ES-I3 (cell line): ENCODE results near the gene PTCH2.
"Not testable (repeated sequence)": the region's sequence is repeated elsewhere in the genome, so short reads cannot be mapped to it uniquely, and the experiment has no call there.

Experiments used
- H3K36me3 ChIP-seq: 2 replicates; pipeline ENCODE4 v1.6.1; 2013; ENCODE audit warnings: mild to moderate bottlenecking, low read length, control low read depth, moderate library complexity; ENCODE audit not compliant: insufficient read depth
- H3K4me1 ChIP-seq: 2 replicates; pipeline ENCODE4 v1.6.1; 2013; ENCODE audit warnings: mild to moderate bottlenecking, control low read depth, low read length; ENCODE audit not compliant: insufficient read depth
- H3K9ac ChIP-seq: 2 replicates; pipeline ENCODE4 v1.6.1; 2013; ENCODE audit warnings: low read depth, mild to moderate bottlenecking, low read length, moderate library complexity
- H3K9me3 ChIP-seq: 2 replicates; pipeline ENCODE4 v1.6.1; 2013; ENCODE audit warnings: mild to moderate bottlenecking, low read length, moderate library complexity; ENCODE audit not compliant: control insufficient read depth, insufficient read depth

PTCH2 gene

DNA sequence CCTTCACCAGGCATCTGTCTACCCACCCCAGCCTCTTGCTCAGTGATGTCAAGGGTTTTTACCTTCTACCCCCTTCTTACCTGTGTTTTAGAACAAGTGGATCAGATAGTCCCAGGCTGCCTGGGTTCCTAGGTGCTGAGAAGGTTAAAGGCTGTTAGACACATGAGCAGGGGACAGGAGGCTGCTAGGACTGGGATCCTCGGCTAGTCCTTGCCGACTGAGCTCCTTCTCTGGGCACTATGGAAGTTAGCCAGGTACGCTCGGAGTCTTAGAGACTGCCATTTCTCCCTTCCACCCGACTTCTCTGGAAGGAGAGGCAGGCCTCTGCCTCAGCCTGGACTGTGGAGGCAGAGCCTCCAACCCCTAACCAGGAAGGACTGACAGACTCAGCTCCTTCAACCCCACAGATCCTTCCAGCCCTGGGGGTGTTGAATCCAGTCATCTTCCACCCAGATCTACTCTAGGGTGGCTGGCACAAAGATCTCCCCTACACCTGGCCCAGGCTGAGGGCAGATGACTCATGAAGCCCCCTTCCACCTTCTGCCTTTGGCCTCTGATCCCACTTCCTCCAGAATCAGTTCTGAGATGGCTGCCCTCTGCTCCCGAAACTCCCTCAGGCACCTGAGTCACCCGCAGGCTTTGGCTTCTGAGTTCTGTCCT, 36.2 kb downstream of the PTCH2 start, which contains the start of gene DYNLT4:
TSS of gene DYNLT4 (minus strand) at position 648 of the 660 bp plus-strand sequence. CDS start 683 bp downstream, outside the sequence.
- Histone ChIP-seq H3K36me3 (peaks cover 19% of the 10 kb centered on the region), H3K4me1 (peaks cover 47% of the 10 kb centered on the region), H3K9me3 (no peaks in the 10 kb centered on the region), H3K9ac (peak within 1 kb of the TSS; percentile 39)

DNA sequence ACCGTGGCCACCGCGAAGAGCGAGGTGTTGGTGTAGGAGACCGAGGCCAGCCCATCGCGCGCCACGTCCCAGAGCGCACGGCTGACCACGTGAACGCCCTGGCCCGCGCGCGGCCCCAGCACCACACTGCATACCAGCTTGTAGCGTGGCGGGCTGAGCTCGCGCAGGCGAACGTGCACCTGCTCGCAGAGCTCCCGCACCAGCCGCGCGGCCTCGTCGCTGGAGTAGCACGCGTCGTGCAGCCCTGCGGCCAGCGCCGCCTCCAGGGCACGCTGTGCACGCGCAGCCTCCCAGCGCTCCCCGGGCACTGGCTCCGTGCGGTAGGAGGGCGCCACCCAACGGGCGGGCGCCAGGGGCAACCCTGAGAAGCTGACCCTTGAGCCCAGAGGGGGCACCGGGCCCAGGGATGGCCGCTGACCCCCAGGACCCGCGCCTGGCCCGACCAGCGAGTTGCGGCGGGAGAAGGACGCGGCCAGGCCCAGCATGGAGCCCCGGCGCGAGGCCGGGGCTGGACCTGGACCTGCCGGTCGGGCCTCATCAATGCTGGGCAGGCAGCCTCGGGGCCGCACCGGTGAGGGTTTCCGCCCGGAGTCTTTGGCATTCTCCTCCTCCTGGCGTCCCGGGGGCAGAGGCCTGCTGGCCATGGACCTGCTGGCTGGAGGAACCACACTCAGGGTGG, 36.9 kb downstream of the PTCH2 start:
- Histone ChIP-seq H3K36me3 (peaks cover 19% of the 10 kb centered on the region), H3K4me1 (peaks cover 41% of the 10 kb centered on the region), H3K9ac (peak overlapping the region; percentile 23; the same call in 1 of the 2 replicates), H3K9me3 (no peaks in the 10 kb centered on the region)

DNA sequence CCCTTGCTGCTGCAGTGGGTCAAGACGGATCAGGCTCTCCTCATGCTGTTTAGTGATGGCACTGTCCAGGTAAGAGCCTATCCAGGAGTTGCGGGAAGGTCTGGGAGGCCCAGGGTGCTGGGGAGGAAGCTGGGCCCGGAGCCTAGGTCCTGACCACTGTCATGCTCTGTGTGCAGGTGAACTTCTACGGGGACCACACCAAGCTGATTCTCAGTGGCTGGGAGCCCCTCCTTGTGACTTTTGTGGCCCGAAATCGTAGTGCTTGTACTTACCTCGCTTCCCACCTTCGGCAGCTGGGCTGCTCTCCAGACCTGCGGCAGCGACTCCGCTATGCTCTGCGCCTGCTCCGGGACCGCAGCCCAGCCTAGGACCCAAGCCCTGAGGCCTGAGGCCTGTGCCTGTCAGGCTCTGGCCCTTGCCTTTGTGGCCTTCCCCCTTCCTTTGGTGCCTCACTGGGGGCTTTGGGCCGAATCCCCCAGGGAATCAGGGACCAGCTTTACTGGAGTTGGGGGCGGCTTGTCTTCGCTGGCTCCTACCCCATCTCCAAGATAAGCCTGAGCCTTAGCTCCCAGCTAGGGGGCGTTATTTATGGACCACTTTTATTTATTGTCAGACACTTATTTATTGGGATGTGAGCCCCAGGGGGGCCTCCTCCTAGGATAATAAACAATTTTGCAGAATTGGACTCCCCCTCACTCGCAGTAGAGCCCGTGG, 37.6 kb downstream of the PTCH2 start:
- Histone ChIP-seq H3K4me1 (peaks cover 40% of the 10 kb centered on the region), H3K36me3 (peaks cover 19% of the 10 kb centered on the region), H3K9ac (no peak overlapping the region), H3K9me3 (no peaks in the 10 kb centered on the region)

- no peaks in the 10 kb centered on the region for H3K9me3 ChIP-seq
- no peak overlapping the region for H3K9ac ChIP-seq
- H3K36me3 ChIP-seq, result peaks cover 19% of the 10 kb centered on the region
- H3K4me1 ChIP-seq, result peaks cover 31% of the 10 kb centered on the region
These were observed 39.5 kb downstream of the PTCH2 start for GRCh38 chr1:44803312-44804095.

DNA sequence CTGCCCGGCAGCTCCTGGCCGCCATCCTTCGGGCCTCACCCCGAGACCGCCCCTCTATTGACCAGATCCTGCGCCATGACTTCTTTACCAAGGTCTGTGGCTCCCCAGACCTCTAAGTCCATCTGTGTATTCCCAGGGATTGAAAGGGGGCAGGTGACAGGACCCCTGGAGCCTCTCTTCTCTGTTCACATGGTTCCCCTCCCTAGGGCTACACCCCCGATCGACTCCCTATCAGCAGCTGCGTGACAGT, 40.1 kb downstream of the PTCH2 start:
- peaks cover 28% of the 10 kb centered on the region for H3K4me1 ChIP-seq
- no peak overlapping the region for H3K9ac ChIP-seq
- no peaks in the 10 kb centered on the region for H3K9me3 ChIP-seq
- H3K36me3 ChIP-seq, result peaks cover 19% of the 10 kb centered on the region

DNA sequence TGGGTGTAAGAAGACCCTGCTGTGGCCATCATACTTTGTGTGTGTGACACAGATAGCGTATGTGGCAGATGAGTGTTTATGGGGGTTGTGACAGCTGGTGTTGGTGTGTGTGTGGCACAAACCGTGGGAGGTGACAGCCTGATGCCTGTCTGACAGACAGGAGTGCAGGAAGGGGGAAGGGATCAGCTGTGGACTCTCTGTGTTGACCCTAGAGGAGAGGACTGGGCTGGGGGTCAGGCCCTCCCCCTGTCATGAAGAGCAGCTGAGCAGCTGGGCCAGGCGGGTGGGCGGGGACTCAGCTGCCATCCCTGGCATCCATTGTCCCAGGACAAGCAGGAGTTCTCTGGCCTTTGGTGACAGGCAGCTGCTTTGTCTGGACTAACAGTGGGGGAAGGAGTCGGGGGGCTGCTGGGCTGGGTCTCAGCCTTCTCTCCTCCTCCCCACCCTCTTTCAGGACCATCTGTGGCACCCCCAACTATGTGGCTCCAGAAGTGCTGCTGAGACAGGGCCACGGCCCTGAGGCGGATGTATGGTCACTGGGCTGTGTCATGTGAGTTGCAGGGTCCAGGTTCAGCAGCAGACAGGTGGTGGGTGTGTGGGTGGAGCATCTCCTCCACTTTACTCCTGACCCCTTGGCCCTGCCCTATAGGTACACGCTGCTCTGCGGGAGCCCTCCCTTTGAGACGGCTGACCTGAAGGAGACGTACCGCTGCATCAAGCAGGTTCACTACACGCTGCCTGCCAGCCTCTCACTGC, 40.6 kb downstream of the PTCH2 start:
- peaks cover 24% of the 10 kb centered on the region for H3K4me1 ChIP-seq
- peaks cover 19% of the 10 kb centered on the region for H3K36me3 ChIP-seq
- H3K9ac ChIP-seq, result peak overlapping the region; percentile 45; the same call in 1 of the 2 replicates
- H3K9me3 ChIP-seq, result no peaks in the 10 kb centered on the region

GRCh38 chr1:44801491-44802305, 41.4 kb downstream of the PTCH2 start:
- Histone ChIP-seq H3K36me3 (peaks cover 16% of the 10 kb centered on the region), H3K9me3 (no peaks in the 10 kb centered on the region), H3K9ac (peak overlapping the region; percentile 45; the same call in 1 of the 2 replicates), H3K4me1 (peaks cover 16% of the 10 kb centered on the region)

DNA sequence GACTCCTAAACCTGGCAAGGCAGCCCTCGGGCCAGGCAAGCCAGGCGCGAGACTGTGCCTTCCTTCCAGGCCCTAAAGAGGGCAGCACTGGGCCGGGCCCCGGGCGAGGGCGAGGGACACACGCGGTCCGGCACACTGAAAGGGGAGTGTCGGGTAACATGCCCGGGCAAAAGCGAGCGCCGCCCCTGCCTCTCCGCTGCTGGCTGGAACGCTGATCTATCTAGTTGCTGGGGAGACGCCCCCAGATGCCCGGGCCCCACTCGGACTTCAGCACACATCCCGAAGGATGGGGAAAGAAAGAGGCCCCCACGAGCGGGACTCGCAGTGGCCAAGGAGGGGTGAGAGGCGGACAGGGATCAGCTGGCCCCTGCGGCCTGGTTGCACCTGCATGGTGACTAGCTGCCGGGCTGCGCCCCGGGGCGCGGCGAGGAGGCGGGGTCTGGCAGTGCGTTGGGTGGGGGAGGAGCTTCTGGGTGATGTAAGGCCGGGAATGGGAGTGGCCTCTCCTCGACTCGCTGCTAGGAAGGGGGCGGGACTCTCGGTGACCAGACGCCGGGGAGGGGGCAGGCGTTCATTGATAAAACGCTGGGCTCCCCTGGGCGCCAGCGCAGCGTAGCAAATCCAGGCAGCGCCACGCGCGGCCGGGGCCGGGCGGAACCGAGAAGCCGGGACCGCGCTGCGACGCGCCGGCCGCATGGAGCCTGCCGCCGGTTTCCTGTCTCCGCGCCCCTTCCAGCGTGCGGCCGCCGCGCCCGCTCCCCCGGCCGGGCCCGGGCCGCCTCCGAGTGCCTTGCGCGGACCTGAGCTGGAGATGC, 43.1 kb downstream of the PTCH2 start, which contains the start of gene PLK3:
TSS of gene PLK3 (plus strand) at position 608 of the 815 bp plus-strand sequence. CDS start at position 695, 87 bp downstream.
- no peaks in the 10 kb centered on the region for H3K9me3 ChIP-seq
- peaks cover 13% of the 10 kb centered on the region for H3K36me3 ChIP-seq
- peaks cover 12% of the 10 kb centered on the region; the same call in 1 of the 2 replicates for H3K4me1 ChIP-seq
- peak within 1 kb of the TSS; percentile 68 for H3K9ac ChIP-seq

GRCh38 chr1:44798481-44799365, 44.3 kb downstream of the PTCH2 start:
- peaks cover 12% of the 10 kb centered on the region; the same call in 1 of the 2 replicates for H3K4me1 ChIP-seq
- H3K36me3 ChIP-seq, result peaks cover 5% of the 10 kb centered on the region
- H3K9me3 ChIP-seq, result no peaks in the 10 kb centered on the region
- H3K9ac ChIP-seq, result no peak overlapping the region

DNA sequence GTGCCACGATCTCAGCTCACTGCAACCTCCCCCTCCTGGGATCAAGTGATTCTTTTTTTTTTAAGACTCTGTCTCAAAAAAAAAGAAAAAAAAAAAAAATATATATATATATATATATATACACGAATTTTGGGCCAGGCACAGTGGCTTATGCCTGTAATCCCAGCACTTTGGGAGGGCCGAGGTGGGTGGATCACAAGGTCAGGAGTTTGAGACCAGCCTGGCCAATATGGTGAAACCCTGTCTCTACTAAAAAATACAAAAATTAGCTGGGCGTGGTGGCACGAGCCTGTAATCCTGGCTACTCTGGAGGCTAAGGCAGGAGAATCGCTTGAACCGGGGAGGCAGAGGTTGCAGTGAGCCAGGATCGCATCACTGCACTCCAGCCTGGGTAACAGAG, 45.2 kb downstream of the PTCH2 start:
- H3K36me3 ChIP-seq, H3K9me3 ChIP-seq, H3K9ac ChIP-seq: not testable (repeated sequence)
- H3K4me1 ChIP-seq, result peaks cover 18% of the 10 kb centered on the region; the same call in 1 of the 2 replicates

DNA sequence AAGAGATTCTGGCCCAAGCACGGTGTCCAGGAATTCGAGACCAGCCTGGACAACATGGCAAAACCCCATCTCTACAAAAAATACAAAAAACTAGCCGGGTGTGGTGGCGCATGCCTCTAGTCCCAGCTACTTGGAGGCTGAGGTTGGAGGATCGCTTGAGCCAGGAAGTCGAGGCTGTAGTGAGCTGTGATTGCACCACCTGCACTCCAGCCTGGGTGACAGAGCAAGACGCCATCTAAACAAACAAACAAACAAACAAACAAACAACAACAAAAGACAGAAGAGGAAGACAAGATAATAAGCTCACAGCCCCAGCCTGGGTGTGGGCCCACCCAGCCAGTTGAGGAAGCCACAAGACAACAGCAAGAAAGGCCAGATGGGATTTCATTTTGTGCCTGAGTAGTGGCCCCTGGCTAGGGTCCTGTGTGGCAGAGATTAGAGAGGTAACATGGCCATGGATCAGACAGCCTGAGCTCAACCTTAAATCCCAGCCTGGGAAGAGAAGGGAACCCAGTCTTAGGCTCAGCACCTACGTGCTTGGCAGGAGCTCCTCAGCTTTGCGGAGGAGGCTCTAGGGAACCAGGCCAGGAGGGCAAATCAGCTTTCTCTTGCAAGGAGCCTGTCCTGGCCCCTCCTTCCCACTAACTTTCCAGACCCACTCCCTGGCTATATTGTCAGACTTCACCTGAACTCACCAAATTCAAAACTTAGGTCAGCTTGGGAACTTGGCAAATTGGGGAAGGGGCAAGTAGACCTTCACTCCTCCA, 50.1 kb downstream of the PTCH2 start:
- Histone ChIP-seq H3K9me3 (no peaks in the 10 kb centered on the region), H3K36me3 (no peaks in the 10 kb centered on the region), H3K9ac (no peak overlapping the region), H3K4me1 (peaks cover 9% of the 10 kb centered on the region; the same call in 1 of the 2 replicates)
